GM12891 (cell line): ENCODE results near the gene PAQR5.

Experiments
- POLR2A ChIP-seq: IDR thresholded peaks from 2 replicates; pipeline ENCODE4 v1.6.1; 2011; ENCODE audit warnings: low read depth, low read length, control low read depth
- POLR2AphosphoS5 ChIP-seq: IDR thresholded peaks from 2 replicates; pipeline ENCODE4 v1.6.1; 2011; ENCODE audit warnings: low read depth, low read length, control low read depth
- TAF1 ChIP-seq: IDR thresholded peaks from 2 replicates; pipeline ENCODE4 v1.6.1; 2011; ENCODE audit warnings: low read depth, low read length, control low read depth

- no peak for TF ChIP-seq POLR2AphosphoS5
- TF ChIP-seq POLR2A = no peak
- no peak for TF ChIP-seq TAF1
These were observed 102.1 kb downstream of the PAQR5 start for GRCh38 chr15:69400850-69401249.
